Fibroblast of gingiva (primary cell): Measurements from ENCODE around the gene FAM200B.
A peak's percentile ranks its signal among the peaks of the same experiment; 100 is the strongest.
"Not testable (repeated sequence)": the region's sequence is repeated elsewhere in the genome, so short reads cannot be mapped to it uniquely, and the experiment has no call there.

Experiments
- DNase-seq: peaks from one replicate; pipeline ENCODE4 v3.0.0-alpha.2; 2011; ENCODE audit warnings: low read depth

Gene FAM200B

GRCh38 chr4:15696866-15697265 is 15.2 kb downstream of the FAM200B start:
- no peak for DNase-seq

GRCh38 chr4:15702941-15703403 is 21.3 kb downstream of the FAM200B start, which contains the start of gene BST1:
BST1 (plus strand) TSS chr4:15703065; CDS start chr4:15703145, 80 bp downstream.
- DNase-seq = peak; percentile 49

- DNase-seq = no peak
Observed at GRCh38 chr4:15703439-15703838, 21.8 kb downstream of the FAM200B start.

GRCh38 chr4:15704129-15704528 is 22.5 kb downstream of the FAM200B start:
- DNase-seq = no peak

GRCh38 chr4:15706646-15707362 is 25.2 kb downstream of the FAM200B start:
- no peak for DNase-seq

GRCh38 chr4:15707363-15707715 is 25.7 kb downstream of the FAM200B start:
- DNase-seq = peak; percentile 73

- no peak for DNase-seq
Observed at GRCh38 chr4:15711762-15712161, 30.1 kb downstream of the FAM200B start.

GRCh38 chr4:15712214-15712613 is 30.6 kb downstream of the FAM200B start:
- DNase-seq = no peak

- DNase-seq = no peak
Observed at GRCh38 chr4:15714141-15714540, 32.5 kb downstream of the FAM200B start.

GRCh38 chr4:15714646-15715435 is 33.2 kb downstream of the FAM200B start:
- no peak for DNase-seq

GRCh38 chr4:15716115-15716514 is 34.5 kb downstream of the FAM200B start:
- DNase-seq = no peak

GRCh38 chr4:15717086-15717485 is 35.5 kb downstream of the FAM200B start:
- DNase-seq = peak; percentile 30

GRCh38 chr4:15717657-15718416 is 36.2 kb downstream of the FAM200B start:
- no peak for DNase-seq

GRCh38 chr4:15718465-15718864 is 36.8 kb downstream of the FAM200B start:
- no peak for DNase-seq

GRCh38 chr4:15718959-15719358 is 37.3 kb downstream of the FAM200B start:
- no peak for DNase-seq

- peak; percentile 45 for DNase-seq
Observed at GRCh38 chr4:15719506-15719905, 37.9 kb downstream of the FAM200B start.

- no peak for DNase-seq
Observed at GRCh38 chr4:15720851-15721250, 39.2 kb downstream of the FAM200B start.

- no peak for DNase-seq
Observed at GRCh38 chr4:15725608-15726007, 44.0 kb downstream of the FAM200B start.

- DNase-seq = peak; percentile 21
Observed at GRCh38 chr4:15729910-15730533, 48.4 kb downstream of the FAM200B start.

GRCh38 chr4:15733061-15733460 is 51.4 kb downstream of the FAM200B start:
- DNase-seq = not testable (repeated sequence)

- DNase-seq = no peak
Observed at GRCh38 chr4:15735536-15735935, 53.9 kb downstream of the FAM200B start.

- no peak for DNase-seq
Observed at GRCh38 chr4:15736514-15737050, 55.0 kb downstream of the FAM200B start.
